GM23338 (cell line): Measurements from ENCODE around the gene MYO9A. TPM values are rescaled to one million over a fixed set of nuclear protein-coding genes. Genes with fewer than 3 reads are reported as not detected.

Experiments
- ATAC-seq: fragments of 200-7000 bp; cut with Tn5 transposase; 3 replicates; pipeline ENCODE4 v1.9.1; 2020
- DNase-seq: peaks from one replicate; pipeline ENCODE4 v3.0.0-alpha.2; 2015; ENCODE audit warnings: low spot score
- H2AFZ ChIP-seq: fragments of 200-600 bp; sonication (generic); 2 replicates; pipeline ENCODE4 v1.8.0; 2016; ENCODE audit warnings: antibody characterized with exemption, mild to moderate bottlenecking, moderate library complexity
- H3F3A ChIP-seq: fragments of 200-600 bp; sonication (generic); replicated peaks from 2 replicates; pipeline ENCODE4 v1.8.0; 2017; ENCODE audit warnings: antibody characterized with exemption, mixed run types, low read depth
- H3K27ac ChIP-seq: fragments of 200-600 bp; sonication (generic); 2 replicates; pipeline ENCODE4 v1.6.1; 2016; ENCODE audit warnings: low read depth
- H3K27me3 ChIP-seq: fragments of 200-600 bp; sonication (generic); 2 replicates; pipeline ENCODE4 v1.8.0; 2016; ENCODE audit warnings: mild to moderate bottlenecking, mixed run types, moderate library complexity; ENCODE audit not compliant: insufficient read depth
- H3K36me3 ChIP-seq: fragments of 200-600 bp; sonication (generic); 2 replicates; pipeline ENCODE4 v1.8.0; 2016; ENCODE audit warnings: mild to moderate bottlenecking; ENCODE audit not compliant: insufficient read depth
- H3K4me1 ChIP-seq: fragments of 200-600 bp; sonication (generic); 2 replicates; pipeline ENCODE4 v1.8.0; 2016; ENCODE audit warnings: mild to moderate bottlenecking, moderate library complexity; ENCODE audit not compliant: insufficient read depth
- H3K4me2 ChIP-seq: fragments of 200-600 bp; sonication (generic); 2 replicates; pipeline ENCODE4 v1.7.1; 2017; ENCODE audit warnings: mixed run types
- H3K4me3 ChIP-seq: fragments of 200-600 bp; sonication (generic); 2 replicates; pipeline ENCODE4 v1.6.1; 2016; ENCODE audit warnings: mixed run types
- H3K79me2 ChIP-seq: fragments of 200-600 bp; sonication (generic); replicated peaks from 2 replicates; pipeline ENCODE4 v1.8.0; 2017; ENCODE audit warnings: mild to moderate bottlenecking; ENCODE audit not compliant: insufficient read depth
- H3K9me2 ChIP-seq: fragments of 200-600 bp; sonication (generic); 2 replicates; pipeline ENCODE4 v1.8.0; 2017; ENCODE audit not compliant: insufficient read depth
- H4K20me1 ChIP-seq: fragments of 200-600 bp; sonication (generic); replicated peaks from 2 replicates; pipeline ENCODE4 v1.8.0; 2017; ENCODE audit warnings: mild to moderate bottlenecking; ENCODE audit not compliant: insufficient read depth
- H3K27ac Mint-ChIP-seq: 2 replicates; pipeline ENCODE4 v1.8.0; 2020; ENCODE audit warnings: inconsistent platforms, mild to moderate bottlenecking, moderate library complexity, mixed read lengths
- H3K27me3 Mint-ChIP-seq: 3 replicates; pipeline ENCODE4 v1.8.0; 2022; ENCODE audit warnings: low read depth, mild to moderate bottlenecking, moderate library complexity, mixed read lengths, inconsistent platforms; ENCODE audit not compliant: insufficient read depth, poor library complexity
- H3K36me3 Mint-ChIP-seq: 3 replicates; pipeline ENCODE4 v1.8.0; 2021; ENCODE audit warnings: low read depth, mild to moderate bottlenecking, inconsistent platforms, moderate library complexity, mixed read lengths
- H3K4me1 Mint-ChIP-seq: 3 replicates; pipeline ENCODE4 v1.8.0; 2020; ENCODE audit warnings: mild to moderate bottlenecking, inconsistent platforms, mixed read lengths
- H3K4me3 Mint-ChIP-seq: 3 replicates; pipeline ENCODE4 v1.8.0; 2021; ENCODE audit warnings: moderate library complexity, mild to moderate bottlenecking, inconsistent platforms, mixed read lengths
- H3K9me3 Mint-ChIP-seq: 3 replicates; pipeline ENCODE4 v1.8.0; 2020; ENCODE audit warnings: moderate library complexity, mild to moderate bottlenecking, inconsistent platforms, mixed read lengths
- CREB1 ChIP-seq: fragments of 250-450 bp; sonication (Bioruptor Pico); IDR thresholded peaks from 2 replicates; pipeline ENCODE4 v1.5.0; 2020; ENCODE audit warnings: low read depth, mild to moderate bottlenecking, moderate library complexity
- EZH2 ChIP-seq: fragments of 200-600 bp; sonication (generic); IDR thresholded peaks from one replicate; pipeline ENCODE4 v1.8.0; 2017; ENCODE audit warnings: antibody characterized with exemption, mild to moderate bottlenecking, low read depth; ENCODE audit not compliant: unreplicated experiment
- EZH2phosphoT487 ChIP-seq: fragments of 200-600 bp; sonication (generic); IDR thresholded peaks from one replicate; pipeline ENCODE4 v1.8.1; 2018; ENCODE audit warnings: antibody characterized with exemption; ENCODE audit not compliant: unreplicated experiment
- JUNB ChIP-seq: IDR thresholded peaks from one replicate; pipeline ENCODE4 v1.6.1; 2016; ENCODE audit warnings: antibody characterized with exemption; ENCODE audit not compliant: unreplicated experiment
- NANOG ChIP-seq: IDR thresholded peaks from 2 replicates; pipeline ENCODE4 v1.6.1; 2016; ENCODE audit warnings: antibody characterized with exemption, borderline replicate concordance
- POLR2AphosphoS5 ChIP-seq: IDR thresholded peaks from 2 replicates; pipeline ENCODE4 v1.6.1; 2016; ENCODE audit warnings: antibody characterized with exemption, low read depth
- STAT1 ChIP-seq: IDR thresholded peaks from one replicate; pipeline ENCODE4 v1.6.1; 2016; ENCODE audit warnings: antibody characterized with exemption; ENCODE audit not compliant: unreplicated experiment
- ZNF114 ChIP-seq: fragments of 250-450 bp; sonication (Bioruptor Pico); IDR thresholded peaks from 2 replicates; pipeline ENCODE4 v1.5.0; 2020; ENCODE audit warnings: mild to moderate bottlenecking, moderate library complexity
- ZNF331 ChIP-seq: fragments of 250-450 bp; sonication (Bioruptor Pico); IDR thresholded peaks from 2 replicates; pipeline ENCODE4 v1.5.0; 2020; ENCODE audit warnings: low read depth, mild to moderate bottlenecking, moderate library complexity
- polyA plus RNA-seq: library from polyadenylated mRNA; unstranded; fragments of >200 nt; fragmentation: Nextera tagmentation; extraction: Ambion mirVana; gene quantifications from 2 replicates; pipeline ENCODE4 v1.2.1, GENCODE V29; 2016
- total RNA-seq: library from RNA; depleted of rRNA; stranded (reverse); fragments of >200 nt; shearing (Covaris generic); gene quantifications from 2 replicates; pipeline ENCODE4 v1.2.3, GENCODE V29; 2014
- TF ChIP-seq, protein P1 (sequence below): IDR thresholded peaks from one replicate; pipeline ENCODE4 v1.6.1; 2018; ENCODE audit warnings: antibody characterized with exemption; ENCODE audit not compliant: unreplicated experiment
- TF ChIP-seq, protein P2 (sequence below), 2 experiments: fragments of 200-600 bp in 1 of 2; sonication (generic) in 1 of 2; conservative IDR thresholded peaks; 2 replicates each; pipeline versions ENCODE4 v1.5.1 to v1.6.1; 2016 to 2017; ENCODE audit warnings: antibody characterized with exemption in 2 of 2, low read depth in 2 of 2, mild to moderate bottlenecking in 2 of 2, moderate library complexity in 1 of 2
- TF ChIP-seq, protein P3 (sequence below): fragments of 250-450 bp; sonication (Bioruptor Pico); IDR thresholded peaks from 2 replicates; pipeline ENCODE4 v1.5.0; 2020; ENCODE audit warnings: mild to moderate bottlenecking, moderate library complexity
- TF ChIP-seq, protein P4 (sequence below): IDR thresholded peaks from 2 replicates; pipeline ENCODE4 v1.6.1; 2016; ENCODE audit warnings: antibody characterized with exemption

The MYO9A gene
- total and polyA plus RNA-seq, 2 experiments from 2014 or later: 11.6 to 32.8 TPM

DNA sequence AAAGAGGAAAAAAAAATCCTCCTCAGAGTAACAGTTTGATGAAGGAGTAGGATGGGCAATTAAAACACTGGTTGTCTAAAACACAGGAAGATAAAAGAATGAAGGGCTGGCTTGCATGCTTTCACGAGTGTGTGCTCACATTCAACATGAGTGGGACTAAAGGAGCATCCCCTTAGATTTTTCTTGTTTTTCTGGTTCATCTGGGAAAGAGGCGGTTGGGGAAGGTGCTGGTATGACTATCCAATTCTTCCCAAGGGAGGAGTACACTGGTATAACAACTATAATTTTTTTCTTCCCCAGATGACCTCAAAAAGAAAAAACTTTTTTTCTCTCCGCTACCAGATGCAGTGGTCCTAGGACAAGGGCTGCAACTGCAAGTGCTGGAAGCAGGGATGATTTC is 143.7 kb downstream of the MYO9A start:
- no peaks in the 10 kb centered on the region for H3F3A ChIP-seq
- no peaks in the 10 kb centered on the region for H3K4me1 ChIP-seq
- H2AFZ ChIP-seq: no peak overlapping the region
- no peaks in the 10 kb centered on the region for H3K27me3 Mint-ChIP-seq
- no peak overlapping the region for H3K27ac Mint-ChIP-seq
- no peaks in the 10 kb centered on the region for H3K9me3 Mint-ChIP-seq
- H3K27me3 ChIP-seq: no peaks in the 10 kb centered on the region
- H3K4me1 Mint-ChIP-seq: peaks cover 4% of the 10 kb centered on the region; the same call in 1 of the 3 replicates
- ATAC-seq: no peak
- TF ChIP-seq, protein P1, sequence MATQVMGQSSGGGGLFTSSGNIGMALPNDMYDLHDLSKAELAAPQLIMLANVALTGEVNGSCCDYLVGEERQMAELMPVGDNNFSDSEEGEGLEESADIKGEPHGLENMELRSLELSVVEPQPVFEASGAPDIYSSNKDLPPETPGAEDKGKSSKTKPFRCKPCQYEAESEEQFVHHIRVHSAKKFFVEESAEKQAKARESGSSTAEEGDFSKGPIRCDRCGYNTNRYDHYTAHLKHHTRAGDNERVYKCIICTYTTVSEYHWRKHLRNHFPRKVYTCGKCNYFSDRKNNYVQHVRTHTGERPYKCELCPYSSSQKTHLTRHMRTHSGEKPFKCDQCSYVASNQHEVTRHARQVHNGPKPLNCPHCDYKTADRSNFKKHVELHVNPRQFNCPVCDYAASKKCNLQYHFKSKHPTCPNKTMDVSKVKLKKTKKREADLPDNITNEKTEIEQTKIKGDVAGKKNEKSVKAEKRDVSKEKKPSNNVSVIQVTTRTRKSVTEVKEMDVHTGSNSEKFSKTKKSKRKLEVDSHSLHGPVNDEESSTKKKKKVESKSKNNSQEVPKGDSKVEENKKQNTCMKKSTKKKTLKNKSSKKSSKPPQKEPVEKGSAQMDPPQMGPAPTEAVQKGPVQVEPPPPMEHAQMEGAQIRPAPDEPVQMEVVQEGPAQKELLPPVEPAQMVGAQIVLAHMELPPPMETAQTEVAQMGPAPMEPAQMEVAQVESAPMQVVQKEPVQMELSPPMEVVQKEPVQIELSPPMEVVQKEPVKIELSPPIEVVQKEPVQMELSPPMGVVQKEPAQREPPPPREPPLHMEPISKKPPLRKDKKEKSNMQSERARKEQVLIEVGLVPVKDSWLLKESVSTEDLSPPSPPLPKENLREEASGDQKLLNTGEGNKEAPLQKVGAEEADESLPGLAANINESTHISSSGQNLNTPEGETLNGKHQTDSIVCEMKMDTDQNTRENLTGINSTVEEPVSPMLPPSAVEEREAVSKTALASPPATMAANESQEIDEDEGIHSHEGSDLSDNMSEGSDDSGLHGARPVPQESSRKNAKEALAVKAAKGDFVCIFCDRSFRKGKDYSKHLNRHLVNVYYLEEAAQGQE: no peak
- TF ChIP-seq CREB1 (CRISPR knock-in tag): no peak
- no peak for TF ChIP-seq EZH2phosphoT487
- TF ChIP-seq, protein P2, sequence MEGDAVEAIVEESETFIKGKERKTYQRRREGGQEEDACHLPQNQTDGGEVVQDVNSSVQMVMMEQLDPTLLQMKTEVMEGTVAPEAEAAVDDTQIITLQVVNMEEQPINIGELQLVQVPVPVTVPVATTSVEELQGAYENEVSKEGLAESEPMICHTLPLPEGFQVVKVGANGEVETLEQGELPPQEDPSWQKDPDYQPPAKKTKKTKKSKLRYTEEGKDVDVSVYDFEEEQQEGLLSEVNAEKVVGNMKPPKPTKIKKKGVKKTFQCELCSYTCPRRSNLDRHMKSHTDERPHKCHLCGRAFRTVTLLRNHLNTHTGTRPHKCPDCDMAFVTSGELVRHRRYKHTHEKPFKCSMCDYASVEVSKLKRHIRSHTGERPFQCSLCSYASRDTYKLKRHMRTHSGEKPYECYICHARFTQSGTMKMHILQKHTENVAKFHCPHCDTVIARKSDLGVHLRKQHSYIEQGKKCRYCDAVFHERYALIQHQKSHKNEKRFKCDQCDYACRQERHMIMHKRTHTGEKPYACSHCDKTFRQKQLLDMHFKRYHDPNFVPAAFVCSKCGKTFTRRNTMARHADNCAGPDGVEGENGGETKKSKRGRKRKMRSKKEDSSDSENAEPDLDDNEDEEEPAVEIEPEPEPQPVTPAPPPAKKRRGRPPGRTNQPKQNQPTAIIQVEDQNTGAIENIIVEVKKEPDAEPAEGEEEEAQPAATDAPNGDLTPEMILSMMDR (conservative IDR thresholded peaks at IDR 0.05; ENCODE audit: low read depth in 2 of 2): no peak
- TF ChIP-seq, protein P3, sequence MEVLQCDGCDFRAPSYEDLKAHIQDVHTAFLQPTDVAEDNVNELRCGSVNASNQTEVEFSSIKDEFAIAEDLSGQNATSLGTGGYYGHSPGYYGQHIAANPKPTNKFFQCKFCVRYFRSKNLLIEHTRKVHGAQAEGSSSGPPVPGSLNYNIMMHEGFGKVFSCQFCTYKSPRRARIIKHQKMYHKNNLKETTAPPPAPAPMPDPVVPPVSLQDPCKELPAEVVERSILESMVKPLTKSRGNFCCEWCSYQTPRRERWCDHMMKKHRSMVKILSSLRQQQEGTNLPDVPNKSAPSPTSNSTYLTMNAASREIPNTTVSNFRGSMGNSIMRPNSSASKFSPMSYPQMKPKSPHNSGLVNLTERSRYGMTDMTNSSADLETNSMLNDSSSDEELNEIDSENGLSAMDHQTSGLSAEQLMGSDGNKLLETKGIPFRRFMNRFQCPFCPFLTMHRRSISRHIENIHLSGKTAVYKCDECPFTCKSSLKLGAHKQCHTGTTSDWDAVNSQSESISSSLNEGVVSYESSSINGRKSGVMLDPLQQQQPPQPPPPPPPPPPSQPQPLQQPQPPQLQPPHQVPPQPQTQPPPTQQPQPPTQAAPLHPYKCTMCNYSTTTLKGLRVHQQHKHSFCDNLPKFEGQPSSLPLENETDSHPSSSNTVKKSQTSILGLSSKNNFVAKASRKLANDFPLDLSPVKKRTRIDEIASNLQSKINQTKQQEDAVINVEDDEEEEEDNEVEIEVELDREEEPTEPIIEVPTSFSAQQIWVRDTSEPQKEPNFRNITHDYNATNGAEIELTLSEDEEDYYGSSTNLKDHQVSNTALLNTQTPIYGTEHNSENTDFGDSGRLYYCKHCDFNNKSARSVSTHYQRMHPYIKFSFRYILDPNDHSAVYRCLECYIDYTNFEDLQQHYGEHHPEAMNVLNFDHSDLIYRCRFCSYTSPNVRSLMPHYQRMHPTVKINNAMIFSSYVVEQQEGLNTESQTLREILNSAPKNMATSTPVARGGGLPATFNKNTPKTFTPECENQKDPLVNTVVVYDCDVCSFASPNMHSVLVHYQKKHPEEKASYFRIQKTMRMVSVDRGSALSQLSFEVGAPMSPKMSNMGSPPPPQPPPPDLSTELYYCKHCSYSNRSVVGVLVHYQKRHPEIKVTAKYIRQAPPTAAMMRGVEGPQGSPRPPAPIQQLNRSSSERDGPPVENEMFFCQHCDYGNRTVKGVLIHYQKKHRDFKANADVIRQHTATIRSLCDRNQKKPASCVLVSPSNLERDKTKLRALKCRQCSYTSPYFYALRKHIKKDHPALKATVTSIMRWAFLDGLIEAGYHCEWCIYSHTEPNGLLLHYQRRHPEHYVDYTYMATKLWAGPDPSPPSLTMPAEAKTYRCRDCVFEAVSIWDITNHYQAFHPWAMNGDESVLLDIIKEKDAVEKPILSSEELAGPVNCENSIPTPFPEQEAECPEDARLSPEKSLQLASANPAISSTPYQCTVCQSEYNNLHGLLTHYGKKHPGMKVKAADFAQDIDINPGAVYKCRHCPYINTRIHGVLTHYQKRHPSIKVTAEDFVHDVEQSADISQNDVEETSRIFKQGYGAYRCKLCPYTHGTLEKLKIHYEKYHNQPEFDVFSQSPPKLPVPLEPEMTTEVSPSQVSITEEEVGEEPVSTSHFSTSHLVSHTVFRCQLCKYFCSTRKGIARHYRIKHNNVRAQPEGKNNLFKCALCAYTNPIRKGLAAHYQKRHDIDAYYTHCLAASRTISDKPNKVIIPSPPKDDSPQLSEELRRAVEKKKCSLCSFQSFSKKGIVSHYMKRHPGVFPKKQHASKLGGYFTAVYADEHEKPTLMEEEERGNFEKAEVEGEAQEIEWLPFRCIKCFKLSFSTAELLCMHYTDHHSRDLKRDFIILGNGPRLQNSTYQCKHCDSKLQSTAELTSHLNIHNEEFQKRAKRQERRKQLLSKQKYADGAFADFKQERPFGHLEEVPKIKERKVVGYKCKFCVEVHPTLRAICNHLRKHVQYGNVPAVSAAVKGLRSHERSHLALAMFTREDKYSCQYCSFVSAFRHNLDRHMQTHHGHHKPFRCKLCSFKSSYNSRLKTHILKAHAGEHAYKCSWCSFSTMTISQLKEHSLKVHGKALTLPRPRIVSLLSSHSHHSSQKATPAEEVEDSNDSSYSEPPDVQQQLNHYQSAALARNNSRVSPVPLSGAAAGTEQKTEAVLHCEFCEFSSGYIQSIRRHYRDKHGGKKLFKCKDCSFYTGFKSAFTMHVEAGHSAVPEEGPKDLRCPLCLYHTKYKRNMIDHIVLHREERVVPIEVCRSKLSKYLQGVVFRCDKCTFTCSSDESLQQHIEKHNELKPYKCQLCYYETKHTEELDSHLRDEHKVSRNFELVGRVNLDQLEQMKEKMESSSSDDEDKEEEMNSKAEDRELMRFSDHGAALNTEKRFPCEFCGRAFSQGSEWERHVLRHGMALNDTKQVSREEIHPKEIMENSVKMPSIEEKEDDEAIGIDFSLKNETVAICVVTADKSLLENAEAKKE (CRISPR knock-in tag): no peak
- no peak for TF ChIP-seq ZNF114 (CRISPR knock-in tag)
- no peak for TF ChIP-seq EZH2
- no peak for TF ChIP-seq JUNB
- TF ChIP-seq POLR2AphosphoS5: no peak
- no peak for TF ChIP-seq ZNF331 (CRISPR knock-in tag)
- TF ChIP-seq NANOG: no peak
- TF ChIP-seq, protein P4, sequence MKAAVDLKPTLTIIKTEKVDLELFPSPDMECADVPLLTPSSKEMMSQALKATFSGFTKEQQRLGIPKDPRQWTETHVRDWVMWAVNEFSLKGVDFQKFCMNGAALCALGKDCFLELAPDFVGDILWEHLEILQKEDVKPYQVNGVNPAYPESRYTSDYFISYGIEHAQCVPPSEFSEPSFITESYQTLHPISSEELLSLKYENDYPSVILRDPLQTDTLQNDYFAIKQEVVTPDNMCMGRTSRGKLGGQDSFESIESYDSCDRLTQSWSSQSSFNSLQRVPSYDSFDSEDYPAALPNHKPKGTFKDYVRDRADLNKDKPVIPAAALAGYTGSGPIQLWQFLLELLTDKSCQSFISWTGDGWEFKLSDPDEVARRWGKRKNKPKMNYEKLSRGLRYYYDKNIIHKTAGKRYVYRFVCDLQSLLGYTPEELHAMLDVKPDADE: no peak
- no peak for TF ChIP-seq STAT1
- no peaks in the 10 kb centered on the region for H3K9me2 ChIP-seq
- H3K4me3 ChIP-seq: no peak overlapping the region
- no peak for DNase-seq
- H3K27ac ChIP-seq: no peak overlapping the region
- H3K4me3 Mint-ChIP-seq: no peak overlapping the region
- no peaks in the 10 kb centered on the region for H3K79me2 ChIP-seq
- H4K20me1 ChIP-seq: no peaks in the 10 kb centered on the region
- H3K4me2 ChIP-seq: no peak overlapping the region
- H3K36me3 ChIP-seq: no peaks in the 10 kb centered on the region
- H3K36me3 Mint-ChIP-seq: no peaks in the 10 kb centered on the region
